Measurements from ENCODE around the gene EMD.
"Not testable (repeated sequence)": the region's sequence is repeated elsewhere in the genome, so short reads cannot be mapped to it uniquely, and the experiment has no call there.

EMD gene

DNA sequence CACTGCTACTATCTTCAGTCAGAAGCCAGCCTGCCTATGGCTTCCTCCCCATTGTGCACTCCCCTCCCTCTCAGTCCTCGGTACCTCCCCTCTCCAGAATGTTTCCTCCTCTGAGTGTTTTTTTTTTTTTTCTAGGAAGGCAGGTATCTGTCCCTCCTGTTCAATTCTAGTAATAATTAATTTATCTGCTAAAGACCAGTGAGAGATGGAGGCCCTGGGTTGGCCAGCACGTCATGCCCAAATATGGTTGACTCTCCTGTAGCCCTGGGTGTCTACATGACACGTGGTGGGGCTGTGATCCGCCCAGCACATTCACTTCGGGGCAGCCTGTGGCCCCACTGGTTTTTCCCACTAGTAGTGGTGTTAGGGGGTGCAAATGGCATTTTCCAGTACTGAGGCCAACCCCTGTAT, 6.5 kb upstream of the EMD start:
- DNase-seq = no peak

DNA sequence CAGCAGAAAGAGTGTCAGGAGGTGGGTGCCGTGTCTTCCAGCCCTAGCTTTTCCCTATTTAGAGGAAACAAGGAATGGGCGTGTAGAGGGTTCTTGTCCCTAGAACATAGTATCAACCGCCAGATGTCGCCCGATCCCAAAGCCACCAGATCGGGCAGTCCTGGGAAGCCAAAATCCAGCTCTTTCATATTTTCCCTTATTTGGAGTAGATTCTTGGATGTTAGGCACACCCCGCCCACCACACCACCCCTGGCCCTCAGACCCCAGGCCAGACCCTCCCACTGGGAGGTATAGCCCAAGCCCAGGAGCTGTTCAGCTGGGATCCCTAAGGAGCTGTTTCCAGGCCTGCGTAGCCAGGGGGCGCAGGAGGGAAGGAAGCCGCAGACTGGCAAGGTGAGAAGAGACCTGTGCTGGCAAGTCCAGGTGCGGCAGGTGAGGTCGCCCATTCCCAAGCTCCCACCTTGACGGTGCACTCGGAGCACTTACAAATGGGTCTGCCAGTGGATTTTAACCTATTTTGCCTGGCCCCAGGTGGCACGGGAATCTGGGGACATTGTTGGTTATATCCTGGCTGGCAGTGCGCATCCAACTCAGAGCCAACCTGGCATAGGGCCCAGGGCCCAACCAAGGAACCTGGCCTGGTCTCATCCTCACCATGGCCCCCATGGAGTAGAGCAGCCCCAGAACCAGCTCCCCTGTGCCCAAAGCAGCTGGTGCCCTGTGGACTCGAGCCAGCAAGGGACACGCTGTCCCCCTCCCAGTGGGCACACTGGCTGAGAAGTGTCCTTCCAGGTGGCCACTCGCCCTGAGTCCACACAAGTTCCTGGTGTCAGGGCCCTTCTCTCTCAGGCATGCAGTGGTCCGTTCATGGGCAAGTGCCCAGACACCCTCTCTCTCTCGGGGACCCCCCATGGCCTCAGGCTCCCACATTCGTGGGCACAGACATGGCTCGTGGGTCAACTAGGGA, 5.5 kb upstream of the EMD start:
- DNase-seq = peak; percentile 81

DNA sequence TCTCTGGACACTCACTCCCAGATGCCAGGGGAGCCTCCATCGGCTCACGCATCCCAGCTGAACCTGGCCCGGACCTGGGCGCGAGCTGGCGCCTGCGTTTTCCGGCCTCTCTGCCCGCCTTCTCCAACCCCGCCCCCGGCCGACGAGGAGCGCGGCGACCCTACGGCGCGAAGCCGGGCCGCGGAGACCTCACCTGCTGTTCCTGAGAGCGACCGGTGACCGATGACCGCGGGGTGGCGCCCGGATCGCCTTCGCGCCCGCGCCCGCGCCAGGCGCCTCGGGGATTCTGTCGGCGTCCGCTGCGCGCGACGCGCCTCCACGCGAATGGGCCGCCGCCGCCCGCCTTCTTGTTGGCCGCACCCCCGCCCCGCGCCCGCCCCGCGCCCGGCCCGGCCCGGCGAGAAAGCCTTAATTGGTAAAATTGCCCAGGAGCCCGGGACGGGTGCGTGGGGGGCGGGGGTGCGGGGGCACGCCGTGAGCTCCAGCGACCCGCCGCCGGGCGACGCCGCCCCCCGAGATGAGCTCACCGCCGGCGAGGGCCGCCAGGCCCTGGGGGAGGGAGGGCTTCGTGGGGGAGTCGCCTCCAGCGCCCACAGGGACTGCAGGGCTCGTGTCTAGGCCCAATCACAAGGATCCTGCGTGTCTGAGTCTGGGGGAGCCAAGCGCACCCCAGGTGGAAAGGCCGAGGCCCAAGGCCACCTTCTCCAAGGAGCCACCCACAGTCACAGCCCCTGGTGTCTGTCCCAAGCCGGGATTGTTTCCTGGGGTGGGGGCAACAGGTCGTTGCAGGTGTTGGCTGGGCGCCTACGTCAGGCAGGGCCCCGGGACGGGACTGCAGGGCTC, 4.6 kb upstream of the EMD start, which contains the start of gene FLNA:
TSS of gene FLNA (minus strand) at position 322 of the 843 bp plus-strand sequence. CDS start 3,389 bp downstream, outside the sequence.
- no peak for DNase-seq

DNA sequence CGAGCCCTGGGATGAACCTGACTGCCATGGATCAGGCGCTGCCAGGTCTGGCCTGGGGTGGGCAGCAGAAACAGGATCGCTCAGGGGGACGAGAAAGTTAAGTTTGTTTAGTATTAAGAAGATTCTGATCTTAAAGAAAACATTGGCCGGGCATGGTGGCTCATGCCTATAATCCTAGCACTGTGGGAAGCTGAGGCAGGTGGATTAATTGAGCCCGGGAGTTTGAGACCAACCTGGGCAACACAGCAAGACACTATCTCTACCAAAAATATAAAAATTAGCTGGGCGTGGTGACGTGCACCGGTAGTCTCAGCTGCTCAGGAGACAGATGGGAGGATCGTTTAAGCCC, 4.0 kb upstream of the EMD start:
- DNase-seq = no peak

DNA sequence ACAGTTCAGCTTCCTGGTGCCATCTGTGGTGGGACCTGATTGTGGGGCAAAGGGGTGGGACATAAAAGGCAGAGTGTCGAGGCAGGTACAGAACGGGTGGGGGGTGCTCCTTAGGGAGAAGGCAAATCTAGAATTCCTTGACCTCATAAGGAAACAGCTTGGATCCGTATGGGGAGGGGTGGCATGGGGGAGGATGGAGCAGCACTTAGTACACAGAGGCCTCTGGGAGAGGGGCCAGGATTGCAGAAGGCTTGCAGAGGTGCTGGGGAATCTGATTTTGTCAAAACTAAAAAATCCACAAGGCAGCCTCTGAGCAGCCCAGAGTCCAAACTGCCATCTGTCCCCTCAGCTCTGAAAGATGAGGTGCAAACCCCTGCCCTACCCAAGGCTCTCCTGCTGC, 2.3 kb upstream of the EMD start:
- DNase-seq = no peak

DNA sequence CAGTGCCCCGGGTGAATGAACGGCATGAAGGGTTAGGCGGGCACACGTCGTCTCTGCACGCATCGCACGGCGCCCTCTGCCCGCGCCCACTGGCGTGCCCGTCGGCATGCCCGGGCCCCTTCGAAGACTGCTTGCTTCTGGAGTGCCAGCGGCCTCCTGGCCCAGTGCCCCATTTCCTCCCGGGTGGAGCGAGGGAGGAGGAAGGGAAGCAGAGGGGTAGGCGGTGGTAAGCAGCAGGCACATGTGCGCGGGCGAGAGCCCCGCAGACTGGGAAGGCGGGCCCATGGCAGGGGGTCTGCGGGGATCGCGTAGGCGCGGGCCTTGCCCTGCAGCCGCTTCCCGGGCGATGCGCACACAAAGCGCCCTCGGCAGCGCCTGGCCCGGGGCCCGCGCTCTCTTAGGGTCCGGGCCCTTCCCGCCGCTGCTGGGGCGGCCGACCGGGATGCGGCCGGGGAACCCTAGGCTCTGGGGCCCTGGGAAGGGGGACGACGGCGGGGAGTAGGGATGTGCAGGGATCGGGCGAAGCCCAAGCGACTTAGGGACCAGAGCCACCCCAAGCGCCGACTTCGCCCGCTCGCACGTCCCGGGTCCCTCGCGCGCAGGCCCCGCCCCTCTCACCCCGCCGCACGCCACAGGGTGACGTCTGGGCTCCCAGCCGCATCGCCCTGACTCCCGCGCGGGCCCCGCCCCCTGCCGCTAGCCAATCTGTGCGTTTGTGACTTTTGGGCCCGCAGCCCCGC, 866 bp upstream of the EMD start:
- peak; percentile 32 for DNase-seq

DNA sequence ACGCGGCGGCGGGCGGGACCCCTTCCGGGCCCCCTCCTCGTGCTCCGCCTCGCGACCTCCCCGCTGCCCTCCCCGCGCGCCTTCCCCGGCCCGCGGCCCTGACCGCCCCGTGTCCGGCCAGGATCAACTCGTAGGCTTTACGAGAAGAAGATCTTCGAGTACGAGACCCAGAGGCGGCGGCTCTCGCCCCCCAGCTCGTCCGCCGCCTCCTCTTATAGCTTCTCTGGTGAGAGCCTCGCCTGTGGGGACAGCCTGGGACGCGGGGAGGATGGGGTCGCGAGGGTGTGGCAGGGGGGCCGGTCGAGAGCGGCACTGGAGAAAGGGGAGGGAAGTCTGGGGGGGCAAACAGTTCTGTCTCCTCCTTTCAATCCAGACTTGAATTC, 465 bp downstream of the EMD start:
- no peak for DNase-seq

DNA sequence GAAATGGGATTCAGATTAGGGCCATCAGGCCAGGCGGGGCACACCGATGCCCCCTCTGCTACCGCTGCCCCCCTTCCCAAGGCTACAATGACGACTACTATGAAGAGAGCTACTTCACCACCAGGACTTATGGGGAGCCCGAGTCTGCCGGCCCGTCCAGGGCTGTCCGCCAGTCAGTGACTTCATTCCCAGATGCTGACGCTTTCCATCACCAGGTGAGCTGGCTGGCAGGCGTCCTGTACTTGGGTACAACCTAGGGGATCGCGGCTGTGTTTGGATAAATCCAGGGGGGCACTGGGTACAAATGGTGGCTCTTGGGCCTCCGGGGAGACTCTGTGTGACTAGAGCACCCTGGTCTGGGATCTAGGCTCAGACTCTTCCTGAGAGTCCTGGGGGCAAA, 1.1 kb downstream of the EMD start:
- DNase-seq = no peak

DNA sequence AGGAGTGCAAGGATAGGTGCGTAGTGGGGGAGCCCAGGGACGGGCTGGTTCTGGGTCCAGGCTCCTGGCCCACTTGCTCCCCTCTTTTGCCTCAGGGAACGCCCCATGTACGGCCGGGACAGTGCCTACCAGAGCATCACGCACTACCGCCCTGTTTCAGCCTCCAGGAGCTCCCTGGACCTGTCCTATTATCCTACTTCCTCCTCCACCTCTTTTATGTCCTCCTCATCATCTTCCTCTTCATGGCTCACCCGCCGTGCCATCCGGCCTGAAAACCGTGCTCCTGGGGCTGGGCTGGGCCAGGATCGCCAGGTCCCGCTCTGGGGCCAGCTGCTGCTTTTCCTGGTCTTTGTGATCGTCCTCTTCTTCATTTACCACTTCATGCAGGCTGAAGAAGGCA, 1.7 kb downstream of the EMD start:
- DNase-seq = no peak

DNA sequence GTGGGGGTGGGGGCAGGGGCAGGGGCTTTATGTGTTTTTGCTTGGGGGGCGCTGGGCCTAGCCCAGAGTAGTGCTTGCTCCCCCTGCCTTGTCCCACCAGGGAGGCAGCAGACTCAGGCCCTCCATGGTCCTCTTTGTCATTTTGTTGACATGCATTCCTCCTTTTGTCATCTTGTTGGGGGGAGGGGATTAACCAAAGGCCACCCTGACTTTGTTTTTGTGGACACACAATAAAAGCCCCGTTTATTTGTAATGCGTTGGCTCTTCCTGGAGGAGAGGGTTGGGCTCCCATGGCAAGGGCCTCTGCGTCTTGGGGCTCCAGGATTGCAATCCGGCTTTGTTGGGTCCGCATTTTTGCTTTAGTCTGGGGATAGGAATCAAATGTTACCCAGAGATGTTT, 2.2 kb downstream of the EMD start:
- DNase-seq = no peak

DNA sequence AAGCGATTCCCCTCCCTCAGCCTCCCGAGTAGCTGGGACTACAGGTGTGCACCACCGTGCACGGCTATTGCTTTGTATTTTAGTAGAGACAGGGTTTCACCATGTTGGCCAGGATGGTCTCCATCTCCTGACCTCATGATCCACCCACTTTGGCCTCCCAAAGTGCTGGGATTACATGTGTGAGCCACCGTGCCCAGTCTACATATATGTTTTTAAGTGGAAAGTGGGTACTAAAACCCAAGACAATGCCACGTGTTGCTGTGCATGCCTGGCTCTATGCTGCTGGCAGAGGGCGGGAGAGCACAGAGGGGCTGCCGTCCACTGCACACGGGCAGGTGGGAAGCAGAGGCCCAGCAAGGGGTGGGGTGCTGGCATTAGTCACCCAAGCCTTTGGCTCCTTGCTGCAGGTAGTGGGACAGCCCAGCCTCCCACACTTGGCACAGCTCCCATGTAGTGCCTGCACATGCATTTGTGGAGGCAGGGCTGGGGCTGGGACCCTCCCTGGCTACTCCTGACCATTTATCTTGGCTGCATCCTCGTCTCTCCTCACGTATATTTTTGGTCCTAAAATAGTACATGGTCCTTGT, 3.5 kb downstream of the EMD start:
- DNase-seq = no peak

DNA sequence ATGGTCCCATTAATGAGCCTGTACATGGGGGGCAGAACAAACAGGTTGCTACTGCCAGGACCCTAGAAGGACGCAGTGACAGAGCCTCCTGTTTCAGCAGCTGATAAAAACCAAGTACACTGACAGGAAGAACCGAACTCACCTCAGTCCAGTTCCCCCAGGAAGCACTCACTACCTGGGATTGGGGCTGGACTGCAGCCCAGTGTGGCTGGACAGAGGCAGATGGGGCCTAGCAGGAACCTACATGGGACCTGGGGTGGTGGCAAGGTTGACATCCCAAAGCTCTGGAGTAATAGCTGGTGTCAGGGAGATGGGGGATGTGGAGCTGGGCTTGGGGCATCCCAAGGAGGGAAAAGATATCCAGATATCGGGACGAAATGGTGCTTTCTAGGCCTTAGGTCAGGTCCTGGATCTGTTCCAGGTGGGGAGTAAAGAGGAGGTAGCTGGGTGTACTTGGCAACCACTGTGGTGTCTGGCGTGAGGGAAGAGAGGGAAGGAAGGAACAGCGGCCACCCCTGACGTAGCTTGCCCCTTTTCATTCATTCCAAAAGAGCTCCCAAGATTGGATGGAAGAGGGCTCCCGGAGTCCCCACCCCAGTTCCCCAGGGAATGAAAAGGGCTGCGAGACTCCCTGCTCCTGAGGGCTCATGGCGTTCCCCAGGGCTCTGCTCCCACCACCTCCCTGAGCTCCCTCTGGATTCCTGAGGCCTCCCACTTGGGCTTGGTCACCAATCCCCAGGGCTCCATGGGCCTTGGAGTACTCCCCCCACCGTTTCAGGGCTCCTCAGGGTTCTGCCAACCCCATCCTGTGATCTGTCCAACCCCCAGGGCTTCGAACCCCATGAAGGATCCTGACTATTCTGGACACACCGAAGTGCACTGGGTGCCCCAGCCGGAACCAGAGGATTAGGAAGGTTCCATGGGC, 4.5 kb downstream of the EMD start:
- no peak for DNase-seq

DNA sequence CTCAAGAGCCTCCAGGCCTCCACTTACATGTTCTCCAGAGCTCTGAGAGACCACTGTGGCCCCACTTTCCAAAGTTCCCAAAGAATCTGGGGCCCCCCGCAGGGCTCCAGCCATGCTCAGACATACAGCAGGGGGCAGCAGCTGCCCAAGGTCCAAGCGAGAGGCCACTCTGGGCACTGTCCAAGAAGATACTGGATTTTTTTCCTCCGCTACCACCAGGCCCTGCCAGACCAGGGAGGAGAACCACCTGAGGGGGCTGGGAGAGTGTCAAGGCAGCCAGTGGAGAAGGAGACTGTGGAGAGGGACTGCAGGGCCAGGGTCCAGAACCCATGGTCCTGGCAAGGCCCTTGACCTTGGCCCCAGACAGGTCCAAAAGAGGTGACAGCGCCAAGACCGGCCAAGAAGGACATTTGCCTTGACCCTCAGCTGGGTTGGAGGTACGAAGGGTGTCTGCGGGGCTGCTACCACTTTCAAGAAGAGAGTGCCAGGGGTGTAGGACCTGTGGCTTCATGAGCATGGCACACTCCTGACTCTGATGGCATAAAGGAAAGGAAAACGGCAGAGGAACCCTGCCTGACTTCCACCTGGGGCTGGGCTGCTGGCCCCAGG, 5.3 kb downstream of the EMD start:
- no peak for DNase-seq

DNA sequence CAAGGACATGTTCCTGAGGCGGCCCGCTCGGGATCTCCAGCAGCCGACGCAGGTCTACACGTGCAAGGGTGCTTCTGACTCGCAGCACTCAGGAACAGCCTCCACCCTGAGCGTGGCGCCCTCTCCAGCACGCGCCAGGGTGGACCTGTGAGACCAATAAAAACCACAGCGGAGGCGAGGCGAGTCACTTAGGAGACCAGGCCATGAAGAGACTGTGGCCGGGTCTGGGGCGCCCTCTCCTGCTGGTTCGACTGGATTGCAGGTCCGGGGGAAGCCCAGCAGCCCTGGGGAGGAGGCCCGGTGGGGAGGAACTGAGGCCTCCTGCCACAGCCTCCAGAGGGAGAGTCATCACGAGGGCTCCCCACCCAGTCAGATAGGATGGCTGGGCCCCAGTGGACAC, 9.0 kb downstream of the EMD start:
- DNase-seq = not testable (repeated sequence)

DNA sequence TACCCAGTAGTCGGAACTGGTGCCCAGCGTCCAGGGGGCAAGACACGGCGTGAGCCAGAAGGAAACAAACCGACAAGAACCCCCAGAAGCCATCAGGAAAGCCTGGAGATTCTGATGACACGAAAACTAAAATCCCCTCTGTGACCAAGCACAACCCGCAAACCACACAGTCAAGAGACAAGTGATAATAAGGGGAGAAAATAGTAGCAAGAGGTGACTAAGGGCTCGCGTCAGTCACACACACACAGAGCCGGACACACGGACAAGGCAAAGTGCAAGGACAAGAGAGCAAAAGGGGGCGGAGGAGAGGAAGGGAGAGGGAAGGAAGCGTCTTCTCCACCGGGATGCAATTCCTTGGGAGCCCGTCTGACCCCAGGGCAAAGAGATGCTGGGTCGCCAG, 9.6 kb downstream of the EMD start:
- not testable (repeated sequence) for DNase-seq

DNA sequence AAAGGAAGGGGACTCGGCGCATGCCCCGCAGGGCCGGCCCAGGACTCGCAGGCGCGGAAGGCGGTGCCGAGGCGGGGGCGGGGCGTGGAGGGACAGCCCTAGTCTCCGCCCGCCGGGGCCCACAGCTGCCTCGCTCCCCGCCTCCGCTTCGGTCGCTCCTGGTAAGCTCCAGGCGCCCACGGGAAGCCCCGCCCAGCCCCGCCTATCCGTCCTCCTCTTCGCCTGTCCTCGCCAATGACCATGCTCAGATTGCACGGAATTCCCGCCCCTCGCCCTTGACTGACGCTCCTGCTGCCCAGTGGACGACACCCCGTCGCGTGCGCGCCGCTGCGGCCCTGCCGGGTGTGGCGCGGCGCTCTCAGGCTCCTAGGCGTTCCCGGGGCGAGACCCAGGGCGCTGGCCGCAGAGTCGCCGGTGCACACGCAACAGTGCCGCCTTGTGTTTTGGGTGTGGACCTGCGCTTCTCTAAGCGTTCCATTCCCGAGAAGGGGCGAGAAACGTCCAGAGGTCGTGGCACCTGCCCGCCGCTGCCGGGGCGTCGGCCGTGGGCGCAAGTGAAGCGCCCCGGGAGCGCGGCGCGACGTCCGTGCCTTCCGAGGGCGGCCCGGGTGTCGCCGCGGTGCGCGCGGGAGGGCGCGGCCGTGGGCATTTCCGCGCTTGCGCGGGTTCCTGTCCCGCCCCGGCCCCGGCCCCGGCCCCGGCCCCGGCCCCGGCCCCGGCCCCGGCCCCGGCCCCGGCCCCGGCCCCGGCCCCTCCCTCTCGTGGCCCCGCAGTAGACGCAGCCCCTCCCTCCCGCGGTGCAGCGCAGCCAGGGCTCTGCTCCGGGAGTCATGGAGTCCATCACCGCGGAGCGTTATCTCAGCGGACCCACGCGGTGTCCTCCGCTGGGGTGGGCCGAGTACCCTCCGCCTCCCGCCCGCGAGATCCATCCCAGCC, 11.0 kb downstream of the EMD start:
- not testable (repeated sequence) for DNase-seq

DNA sequence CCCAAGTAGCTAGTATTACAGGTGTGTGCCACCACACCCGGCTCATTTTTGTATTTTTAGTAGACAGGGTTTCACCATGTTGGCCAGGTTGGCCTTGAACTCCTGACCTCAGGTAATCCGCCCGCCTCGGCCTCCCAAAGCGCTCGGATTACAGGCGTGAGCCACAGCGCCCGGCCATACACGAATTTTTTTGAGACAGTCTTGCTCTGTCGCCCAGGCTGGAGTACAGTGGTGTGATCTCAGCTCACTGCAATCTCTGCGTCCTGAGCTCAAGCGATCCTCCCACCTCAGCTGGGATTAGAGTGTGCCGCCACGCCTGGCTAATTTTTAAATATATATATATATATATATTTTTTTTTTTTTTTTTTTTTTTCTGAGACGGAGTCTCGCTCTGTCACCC, 17.3 kb downstream of the EMD start:
- DNase-seq = not testable (repeated sequence)

DNA sequence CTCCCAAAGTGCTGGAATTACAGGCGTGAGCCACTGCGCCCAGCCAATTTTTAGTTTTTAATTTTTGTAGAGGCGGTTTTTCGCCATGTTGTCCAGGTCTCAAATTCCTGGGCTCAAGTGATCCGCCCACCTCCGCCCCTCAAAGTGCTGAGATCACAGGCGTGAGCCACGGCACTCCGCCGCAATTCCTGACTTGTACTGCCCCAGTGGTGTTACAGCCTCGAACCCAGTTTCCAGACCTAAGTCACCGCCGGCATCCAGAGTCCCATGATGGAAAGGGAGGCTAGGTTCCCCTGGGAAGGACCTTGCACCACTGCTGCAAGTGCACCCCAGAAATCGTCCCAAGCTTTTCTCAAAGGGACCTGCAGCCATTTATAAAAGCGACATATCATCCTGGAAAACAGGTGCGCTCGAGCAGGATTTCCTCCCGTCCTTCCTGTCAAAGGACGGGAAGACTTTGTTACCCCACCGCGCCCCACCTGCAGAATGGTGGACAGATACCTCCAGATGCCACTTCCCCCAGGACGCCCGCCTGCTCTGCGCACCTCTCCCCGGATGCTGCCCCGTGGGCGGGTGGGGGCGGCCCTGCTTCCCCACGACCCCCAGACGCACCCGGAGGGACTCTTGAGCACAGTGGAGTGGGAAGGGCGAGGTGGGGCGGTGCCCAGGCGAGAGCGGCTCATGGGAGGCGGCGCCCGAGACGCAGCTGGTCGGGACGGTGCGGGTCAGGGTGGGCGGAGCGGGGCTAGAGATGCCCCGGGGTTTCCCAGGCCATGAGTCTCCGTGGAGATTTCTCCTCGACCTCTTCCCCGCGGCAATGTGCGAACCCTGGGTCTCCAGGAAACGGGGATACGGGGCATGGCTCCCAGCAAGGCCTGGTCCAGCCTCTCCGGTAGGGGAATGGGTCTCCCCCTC, 18.1 kb downstream of the EMD start:
- DNase-seq = peak; percentile 43

Measured in NCI-H2029 (cell line).